Breast epithelium (tissue), 4 donors: ENCODE measurements around the gene ANKRD44. TPM values are rescaled to one million over a fixed set of nuclear protein-coding genes. Genes with fewer than 3 reads are reported as not detected.

Source experiments
- DNase-seq, 2 donors: peaks; one replicate each; pipeline ENCODE4 v3.0.0-alpha.2; 2019; ENCODE audit warnings: low spot score in 2 of 2
- H3K27ac ChIP-seq, 2 donors: fragments of 200-600 bp; sonication (generic) in 1 of 2; one replicate each; pipeline ENCODE4 v1.5.1; 2016 to 2019; ENCODE audit warnings: mild to moderate bottlenecking in 1 of 2
- H3K27me3 ChIP-seq, 2 donors: fragments of 200-600 bp; sonication (generic) in 1 of 2; one replicate each; pipeline versions ENCODE4 v1.5.1 to v1.6.0; 2017 to 2019; ENCODE audit warnings: control low read depth in 1 of 2, mild to moderate bottlenecking in 1 of 2
- H3K36me3 ChIP-seq: fragments of 200-600 bp; one replicate; pipeline ENCODE4 v1.5.1; 2019
- H3K4me1 ChIP-seq, 2 donors: fragments of 200-600 bp; sonication (generic); one replicate each; pipeline ENCODE4 v1.5.1; 2016 to 2019; ENCODE audit warnings: control low read depth in 1 of 2
- H3K4me3 ChIP-seq, 3 donors: fragments of 200-600 bp; sonication (generic); 1 replicate in 2 of 3; 2 replicates in 1 of 3; pipeline ENCODE4 v1.5.1; 2016 to 2019; ENCODE audit warnings: mild to moderate bottlenecking in 3 of 3, moderate library complexity in 2 of 3
- H3K9me3 ChIP-seq, 2 donors: fragments of 200-600 bp; sonication (generic) in 1 of 2; one replicate each; pipeline ENCODE4 v1.5.1; 2016 to 2019; ENCODE audit warnings: control low read depth in 1 of 2
- POLR2A ChIP-seq: fragments of 450-650 bp; IDR thresholded peaks from one replicate; pipeline ENCODE4 v1.6.1; 2016; ENCODE audit warnings: antibody characterized with exemption, mild to moderate bottlenecking, moderate library complexity
- POLR2AphosphoS5 ChIP-seq, 3 donors: sonication (generic); formaldehyde crosslinking; IDR thresholded peaks; one replicate each; pipeline ENCODE4 v1.6.1; 2017; ENCODE audit warnings: antibody characterized with exemption in 3 of 3
- intact Hi-C: fragments of 100-400 bp; cut with DNase I; formaldehyde crosslinking; loops from one replicate; pipeline ENCODE4 v1.15.1; 2023; ENCODE audit warnings: low total_unique reads
- total RNA-seq, 3 donors: library from RNA; depleted of rRNA; stranded (reverse); fragments of >200 nt; gene quantifications; one replicate each; pipeline ENCODE4 v1.1.0, GENCODE V29; 2016
- TF ChIP-seq, protein P1 (sequence below), 3 donors: fragments of 450-650 bp; IDR thresholded peaks; one replicate each; pipeline ENCODE4 v1.5.1; 2016 to 2017; ENCODE audit warnings: antibody characterized with exemption in 3 of 3, mild to moderate bottlenecking in 3 of 3, moderate library complexity in 3 of 3

The ANKRD44 gene
- total RNA-seq, 3 donors from 2014 or later, result 18.0 to 41.3 (median 19.9) TPM

DNA sequence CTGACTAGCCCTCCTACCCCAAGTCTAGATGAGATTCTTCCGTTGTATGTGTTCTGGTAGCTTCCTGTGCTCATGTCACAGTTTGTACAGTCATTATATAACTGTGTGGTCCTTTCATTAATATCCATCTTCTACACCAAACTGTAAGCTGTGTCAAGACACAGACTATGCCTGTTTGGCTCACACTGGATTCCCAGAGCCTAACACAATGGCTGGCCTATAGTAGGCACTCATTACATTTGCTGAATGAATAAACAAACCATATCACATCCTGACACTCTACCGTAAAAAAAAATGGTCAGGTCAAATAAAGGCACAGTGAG, 72.6 kb downstream of the ANKRD44 start:
- Histone ChIP-seq H3K4me3 (no peak overlapping the region), H3K27ac (no peak overlapping the region), H3K27me3 (no peaks in the 10 kb centered on the region), H3K4me1 (no peaks in the 10 kb centered on the region), H3K36me3 (no peaks in the 10 kb centered on the region), H3K9me3 (no peaks in the 10 kb centered on the region)
- intact Hi-C loops, result no loop called here
- TF ChIP-seq, protein P1, sequence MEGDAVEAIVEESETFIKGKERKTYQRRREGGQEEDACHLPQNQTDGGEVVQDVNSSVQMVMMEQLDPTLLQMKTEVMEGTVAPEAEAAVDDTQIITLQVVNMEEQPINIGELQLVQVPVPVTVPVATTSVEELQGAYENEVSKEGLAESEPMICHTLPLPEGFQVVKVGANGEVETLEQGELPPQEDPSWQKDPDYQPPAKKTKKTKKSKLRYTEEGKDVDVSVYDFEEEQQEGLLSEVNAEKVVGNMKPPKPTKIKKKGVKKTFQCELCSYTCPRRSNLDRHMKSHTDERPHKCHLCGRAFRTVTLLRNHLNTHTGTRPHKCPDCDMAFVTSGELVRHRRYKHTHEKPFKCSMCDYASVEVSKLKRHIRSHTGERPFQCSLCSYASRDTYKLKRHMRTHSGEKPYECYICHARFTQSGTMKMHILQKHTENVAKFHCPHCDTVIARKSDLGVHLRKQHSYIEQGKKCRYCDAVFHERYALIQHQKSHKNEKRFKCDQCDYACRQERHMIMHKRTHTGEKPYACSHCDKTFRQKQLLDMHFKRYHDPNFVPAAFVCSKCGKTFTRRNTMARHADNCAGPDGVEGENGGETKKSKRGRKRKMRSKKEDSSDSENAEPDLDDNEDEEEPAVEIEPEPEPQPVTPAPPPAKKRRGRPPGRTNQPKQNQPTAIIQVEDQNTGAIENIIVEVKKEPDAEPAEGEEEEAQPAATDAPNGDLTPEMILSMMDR (IDR thresholded peaks at IDR 0.05), result no peak
- TF ChIP-seq POLR2AphosphoS5 (IDR thresholded peaks at IDR 0.05) (no peak), POLR2A (no peak)
- DNase-seq, result no peak

DNA sequence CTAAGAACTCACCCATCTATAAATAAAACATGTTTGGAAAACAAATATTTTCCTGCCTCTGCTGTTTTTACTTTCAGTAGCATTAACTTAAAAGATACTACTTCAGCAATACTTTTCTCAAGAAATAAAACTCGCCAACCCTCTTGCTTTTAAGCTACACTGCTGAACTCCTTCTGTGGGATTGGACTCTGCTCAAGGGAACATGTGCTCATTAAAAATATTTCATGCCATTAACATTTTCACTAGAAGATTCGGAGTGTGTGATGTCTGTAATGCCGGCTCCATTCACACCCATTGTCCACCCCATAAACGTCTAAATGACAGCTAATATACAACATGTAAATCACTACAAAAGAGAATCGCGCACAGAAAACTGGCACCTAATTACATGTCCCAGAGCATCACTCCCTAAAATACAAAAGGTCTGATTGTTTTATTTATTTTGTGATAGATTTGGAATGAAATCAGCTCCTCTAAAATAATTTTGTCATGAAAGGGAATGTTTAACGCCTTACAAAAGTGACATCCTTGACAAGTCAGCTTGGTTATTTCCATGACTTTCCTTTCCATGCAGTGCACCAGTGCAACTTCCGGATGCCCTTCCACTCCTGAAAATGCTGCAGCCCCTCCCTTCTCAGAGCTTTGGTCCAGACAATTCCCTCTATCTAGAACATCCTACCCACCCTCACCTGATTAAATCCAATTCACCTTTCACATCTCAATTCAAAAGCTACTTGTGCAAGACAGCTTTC, 73.1 kb downstream of the ANKRD44 start:
- intact Hi-C loops, result no loop called here
- no peak overlapping the region for H3K4me3 ChIP-seq
- no peak for DNase-seq
- no peaks in the 10 kb centered on the region for H3K4me1 ChIP-seq
- TF ChIP-seq POLR2AphosphoS5 (IDR thresholded peaks at IDR 0.05), result no peak
- TF ChIP-seq, protein P1 (IDR thresholded peaks at IDR 0.05), result no peak
- no peak for TF ChIP-seq POLR2A
- H3K27ac ChIP-seq, result no peak overlapping the region
- H3K27me3 ChIP-seq, result no peaks in the 10 kb centered on the region
- H3K9me3 ChIP-seq, result no peaks in the 10 kb centered on the region
- no peaks in the 10 kb centered on the region for H3K36me3 ChIP-seq

DNA sequence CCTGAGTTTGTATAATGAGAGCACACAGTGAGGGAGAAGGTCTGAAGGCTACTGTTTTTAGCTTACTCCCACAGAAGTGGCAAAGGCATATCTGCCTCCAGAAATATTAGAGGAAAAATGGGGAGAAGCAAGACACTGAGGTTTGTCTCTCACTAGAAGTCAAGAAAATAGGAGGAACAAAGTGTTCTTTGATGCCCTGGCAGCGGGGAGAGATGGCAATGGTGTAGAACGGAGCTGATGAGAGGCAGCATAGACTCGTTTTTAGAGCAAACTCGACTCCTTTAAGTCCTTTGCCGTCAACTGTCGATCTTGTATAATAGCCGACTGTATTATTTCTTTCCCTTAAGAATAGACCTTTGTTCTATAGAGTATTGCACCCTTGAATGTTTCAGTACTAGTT, 73.8 kb downstream of the ANKRD44 start:
- TF ChIP-seq POLR2AphosphoS5 (IDR thresholded peaks at IDR 0.05) (no peak), POLR2A (no peak)
- TF ChIP-seq, protein P1 (IDR thresholded peaks at IDR 0.05), result no peak
- H3K27me3 ChIP-seq, result no peaks in the 10 kb centered on the region
- no peaks in the 10 kb centered on the region for H3K36me3 ChIP-seq
- no peaks in the 10 kb centered on the region for H3K9me3 ChIP-seq
- H3K4me1 ChIP-seq, result no peaks in the 10 kb centered on the region
- H3K27ac ChIP-seq, result no peak overlapping the region
- no peak overlapping the region for H3K4me3 ChIP-seq
- DNase-seq, result no peak
- intact Hi-C loops, result no loop called here

DNA sequence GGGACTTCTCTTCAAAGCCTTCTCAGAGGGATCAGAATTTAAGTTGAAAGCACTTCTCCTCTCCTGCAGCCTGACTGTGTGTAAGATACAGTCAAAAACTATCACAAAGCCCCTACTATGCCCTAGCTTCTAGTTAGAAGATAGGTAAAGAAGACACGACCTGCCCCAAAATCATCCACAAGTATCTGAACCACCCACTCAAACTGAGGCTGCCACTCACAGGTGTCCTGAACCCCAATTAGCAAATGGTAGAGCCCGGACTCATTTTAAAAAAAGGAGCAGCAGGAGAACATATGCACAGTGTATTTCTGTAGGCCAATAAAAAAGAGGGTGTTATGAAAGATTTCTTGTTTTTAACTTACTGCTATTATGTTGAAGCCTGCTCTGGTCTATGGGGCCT, 74.4 kb downstream of the ANKRD44 start:
- H3K4me3 ChIP-seq, result no peak overlapping the region
- intact Hi-C loops, result no loop called here

DNA sequence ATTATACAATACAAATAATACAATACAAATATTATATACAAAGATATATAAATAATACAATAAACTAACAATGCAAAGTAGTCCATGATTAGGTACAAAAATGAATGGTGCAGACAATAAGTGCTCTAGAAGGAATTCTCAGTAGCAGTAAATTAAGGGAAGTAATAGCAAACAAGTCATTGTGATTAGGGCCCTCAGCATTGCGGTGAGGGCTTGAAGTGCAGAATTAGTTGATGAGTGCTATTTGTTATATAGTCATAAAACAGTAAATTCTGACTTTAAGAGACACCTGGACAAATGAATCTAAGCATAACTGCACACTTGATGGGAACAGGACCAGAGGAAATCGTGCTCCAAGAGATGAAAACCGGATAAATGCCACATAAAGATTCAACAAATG, 74.9 kb downstream of the ANKRD44 start:
- Histone ChIP-seq H3K9me3 (no peaks in the 10 kb centered on the region), H3K4me1 (no peaks in the 10 kb centered on the region), H3K27ac (no peak overlapping the region), H3K27me3 (no peaks in the 10 kb centered on the region), H3K4me3 (no peak overlapping the region), H3K36me3 (no peaks in the 10 kb centered on the region)
- intact Hi-C loops, result no loop called here
- DNase-seq, result no peak
- TF ChIP-seq POLR2AphosphoS5 (IDR thresholded peaks at IDR 0.05) (no peak), POLR2A (no peak)
- TF ChIP-seq, protein P1 (IDR thresholded peaks at IDR 0.05), result no peak

More for the DNA sequence above, 74.4 kb downstream of the ANKRD44 start:
- DNase-seq, result no peak
- TF ChIP-seq POLR2AphosphoS5 (IDR thresholded peaks at IDR 0.05), result no peak
- TF ChIP-seq POLR2A, result no peak
- TF ChIP-seq, protein P1 (IDR thresholded peaks at IDR 0.05), result no peak
- no peaks in the 10 kb centered on the region for H3K4me1 ChIP-seq
- H3K27ac ChIP-seq, result no peak overlapping the region
- H3K9me3 ChIP-seq, result no peaks in the 10 kb centered on the region
- no peaks in the 10 kb centered on the region for H3K36me3 ChIP-seq
- no peaks in the 10 kb centered on the region for H3K27me3 ChIP-seq
